ENCODE measurements around the gene MOGAT2. TPM values are rescaled to one million over a fixed set of nuclear protein-coding genes. Genes with fewer than 3 reads are reported as not detected.
A peak's percentile ranks its signal among the peaks of the same experiment; 100 is the strongest.

Gene MOGAT2
- total and polyA plus RNA-seq, 2 experiments from 2014 or later: 0.45 TPM; not detected in 1

- Histone ChIP-seq H3K4me3 (no peak overlapping the region), H3K27ac (no peak overlapping the region), H3K27me3 (peaks cover 6% of the 10 kb centered on the region), H3K4me1 (ENCODE audit: low read depth) (no peaks in the 10 kb centered on the region), H3K9me3 (ENCODE audit: low read depth) (no peaks in the 10 kb centered on the region), H3K36me3 (no peaks in the 10 kb centered on the region)
- TF ChIP-seq CTCF (IDR thresholded peaks at IDR 0.05; ENCODE audit: low read depth, low read length): no peak
- no peak for DNase-seq (ENCODE audit: low read depth in 1 of 2, low spot score in 1 of 2)
These were observed 1.9 kb upstream of the MOGAT2 start for GRCh38 chr11:75715688-75716087.

- no peak overlapping the region for H3K4me3 ChIP-seq
- no peaks in the 10 kb centered on the region for H3K36me3 ChIP-seq
- peaks cover 6% of the 10 kb centered on the region for H3K27me3 ChIP-seq
- no peaks in the 10 kb centered on the region for H3K9me3 ChIP-seq (ENCODE audit: low read depth)
- no peak for DNase-seq (ENCODE audit: low read depth in 1 of 2, low spot score in 1 of 2)
- no peak for TF ChIP-seq CTCF (IDR thresholded peaks at IDR 0.05; ENCODE audit: low read depth, low read length)
- no peak overlapping the region for H3K27ac ChIP-seq
- no peaks in the 10 kb centered on the region for H3K4me1 ChIP-seq (ENCODE audit: low read depth)
These were observed 979 bp upstream of the MOGAT2 start for GRCh38 chr11:75716659-75717058.

- no peaks in the 10 kb centered on the region for H3K9me3 ChIP-seq (ENCODE audit: low read depth)
- H3K27ac ChIP-seq: no peak overlapping the region
- no peaks in the 10 kb centered on the region for H3K4me1 ChIP-seq (ENCODE audit: low read depth)
- no peak for TF ChIP-seq CTCF (IDR thresholded peaks at IDR 0.05; ENCODE audit: low read depth, low read length)
- no peaks in the 10 kb centered on the region for H3K27me3 ChIP-seq
- no peaks in the 10 kb centered on the region for H3K36me3 ChIP-seq
- no peak overlapping the region for H3K4me3 ChIP-seq
- peak in 1 of 2 donors; percentile 9 for DNase-seq (ENCODE audit: low read depth in 1 of 2, low spot score in 1 of 2)
These were observed 1.0 kb downstream of the MOGAT2 start for GRCh38 chr11:75718419-75719339.

- Histone ChIP-seq H3K36me3 (no peaks in the 10 kb centered on the region), H3K4me3 (no peak overlapping the region), H3K4me1 (ENCODE audit: low read depth) (no peaks in the 10 kb centered on the region), H3K9me3 (ENCODE audit: low read depth) (no peaks in the 10 kb centered on the region), H3K27me3 (no peaks in the 10 kb centered on the region), H3K27ac (no peak overlapping the region)
- peak in 1 of 2 donors; percentile 35 for DNase-seq (ENCODE audit: low read depth in 1 of 2, low spot score in 1 of 2)
- no peak for TF ChIP-seq CTCF (IDR thresholded peaks at IDR 0.05; ENCODE audit: low read depth, low read length)
These were observed 2.0 kb downstream of the MOGAT2 start for GRCh38 chr11:75719340-75720239.

- H3K36me3 ChIP-seq: no peaks in the 10 kb centered on the region
- H3K27ac ChIP-seq: no peak overlapping the region
- DNase-seq (ENCODE audit: low read depth in 1 of 2, low spot score in 1 of 2): no peak
- H3K4me3 ChIP-seq: no peak overlapping the region
- no peaks in the 10 kb centered on the region for H3K4me1 ChIP-seq (ENCODE audit: low read depth)
- H3K27me3 ChIP-seq: no peaks in the 10 kb centered on the region
- no peak for TF ChIP-seq CTCF (IDR thresholded peaks at IDR 0.05; ENCODE audit: low read depth, low read length)
- no peaks in the 10 kb centered on the region for H3K9me3 ChIP-seq (ENCODE audit: low read depth)
These were observed 3.0 kb downstream of the MOGAT2 start for GRCh38 chr11:75720639-75721038.

Data from cardiac muscle cell (in vitro differentiated cells and primary cell).